ENCODE data around the gene SNAI3.

DNA sequence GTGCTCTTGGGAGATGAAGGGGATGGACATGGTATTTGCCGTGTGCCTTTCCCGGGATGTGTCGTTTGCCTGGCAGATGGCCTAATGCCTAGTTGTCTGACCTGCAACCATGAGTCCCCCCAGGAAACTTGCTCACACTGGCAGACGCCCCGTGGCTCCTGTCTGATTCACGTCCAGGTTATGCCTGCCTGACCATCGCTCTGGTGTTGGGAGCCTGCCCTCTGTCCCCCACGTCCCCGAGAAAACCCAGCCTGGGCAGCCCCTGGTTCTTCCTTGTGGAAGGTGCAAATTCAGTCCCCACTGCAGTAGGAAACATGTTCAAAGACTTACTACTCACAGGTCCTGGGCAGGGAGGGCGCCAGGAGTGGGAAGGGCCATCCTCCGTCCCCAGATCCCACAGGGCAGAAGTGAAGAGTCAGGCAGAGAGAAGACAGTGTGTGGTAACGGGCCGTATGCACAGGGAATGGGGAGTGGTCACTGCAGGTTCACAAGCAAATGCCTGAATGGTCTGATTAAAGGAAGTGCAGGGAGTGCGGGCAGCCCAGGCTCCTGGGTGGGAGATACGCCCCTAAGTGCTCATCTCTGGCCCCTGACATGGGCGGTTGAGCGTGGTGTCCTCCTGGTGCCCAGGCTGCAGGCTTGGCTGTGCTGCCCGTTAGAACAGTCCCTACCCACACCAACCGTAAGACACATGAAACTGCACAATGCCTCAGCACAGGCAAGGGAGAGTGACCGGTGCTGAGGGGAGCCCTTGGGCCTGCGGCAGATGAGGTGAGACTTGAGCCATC is 4.2 kb upstream of the SNAI3 start:
- no peak for TF ChIP-seq POLR2AphosphoS5 (IDR thresholded peaks at IDR 0.05)
- TF ChIP-seq, protein P1, sequence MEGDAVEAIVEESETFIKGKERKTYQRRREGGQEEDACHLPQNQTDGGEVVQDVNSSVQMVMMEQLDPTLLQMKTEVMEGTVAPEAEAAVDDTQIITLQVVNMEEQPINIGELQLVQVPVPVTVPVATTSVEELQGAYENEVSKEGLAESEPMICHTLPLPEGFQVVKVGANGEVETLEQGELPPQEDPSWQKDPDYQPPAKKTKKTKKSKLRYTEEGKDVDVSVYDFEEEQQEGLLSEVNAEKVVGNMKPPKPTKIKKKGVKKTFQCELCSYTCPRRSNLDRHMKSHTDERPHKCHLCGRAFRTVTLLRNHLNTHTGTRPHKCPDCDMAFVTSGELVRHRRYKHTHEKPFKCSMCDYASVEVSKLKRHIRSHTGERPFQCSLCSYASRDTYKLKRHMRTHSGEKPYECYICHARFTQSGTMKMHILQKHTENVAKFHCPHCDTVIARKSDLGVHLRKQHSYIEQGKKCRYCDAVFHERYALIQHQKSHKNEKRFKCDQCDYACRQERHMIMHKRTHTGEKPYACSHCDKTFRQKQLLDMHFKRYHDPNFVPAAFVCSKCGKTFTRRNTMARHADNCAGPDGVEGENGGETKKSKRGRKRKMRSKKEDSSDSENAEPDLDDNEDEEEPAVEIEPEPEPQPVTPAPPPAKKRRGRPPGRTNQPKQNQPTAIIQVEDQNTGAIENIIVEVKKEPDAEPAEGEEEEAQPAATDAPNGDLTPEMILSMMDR (IDR thresholded peaks at IDR 0.05), result no peak
- no peak for TF ChIP-seq EP300 (IDR thresholded peaks at IDR 0.05)
